PC-3 (cell line): ENCODE results near the gene CTNNA2.

Source experiments
- EZH2 ChIP-seq: fragments of 300-600 bp; sonication (generic); IDR thresholded peaks from one replicate; pipeline ENCODE4 v1.6.1; 2017; ENCODE audit warnings: antibody characterized with exemption, mild to moderate bottlenecking, low read length; ENCODE audit not compliant: unreplicated experiment
- TF ChIP-seq, protein P1 (sequence below): fragments of 300-600 bp; sonication (generic); conservative IDR thresholded peaks from 2 replicates; pipeline ENCODE4 v1.5.1; 2017; ENCODE audit warnings: antibody characterized with exemption, low read depth, mild to moderate bottlenecking, low read length

DNA sequence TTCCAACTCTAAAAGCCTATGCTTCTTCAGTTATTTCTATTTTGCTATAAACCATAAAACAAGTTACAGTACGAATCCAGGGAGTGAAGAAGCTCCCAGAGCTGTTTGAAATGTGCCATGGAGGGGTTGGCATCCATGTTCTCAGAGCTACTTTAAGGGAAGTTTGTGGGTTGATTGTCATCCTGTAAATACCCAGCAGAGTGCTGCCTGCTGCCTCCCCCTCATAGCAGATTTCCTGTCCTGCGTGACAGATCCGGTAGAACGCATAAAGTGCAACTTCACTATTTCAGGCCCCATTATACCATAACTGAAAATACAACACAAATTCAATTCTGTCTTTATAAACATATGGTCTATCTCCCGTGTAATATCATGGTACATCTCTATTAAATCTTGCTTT lies 114.4 kb downstream of the CTNNA2 start:
- TF ChIP-seq, protein P1, sequence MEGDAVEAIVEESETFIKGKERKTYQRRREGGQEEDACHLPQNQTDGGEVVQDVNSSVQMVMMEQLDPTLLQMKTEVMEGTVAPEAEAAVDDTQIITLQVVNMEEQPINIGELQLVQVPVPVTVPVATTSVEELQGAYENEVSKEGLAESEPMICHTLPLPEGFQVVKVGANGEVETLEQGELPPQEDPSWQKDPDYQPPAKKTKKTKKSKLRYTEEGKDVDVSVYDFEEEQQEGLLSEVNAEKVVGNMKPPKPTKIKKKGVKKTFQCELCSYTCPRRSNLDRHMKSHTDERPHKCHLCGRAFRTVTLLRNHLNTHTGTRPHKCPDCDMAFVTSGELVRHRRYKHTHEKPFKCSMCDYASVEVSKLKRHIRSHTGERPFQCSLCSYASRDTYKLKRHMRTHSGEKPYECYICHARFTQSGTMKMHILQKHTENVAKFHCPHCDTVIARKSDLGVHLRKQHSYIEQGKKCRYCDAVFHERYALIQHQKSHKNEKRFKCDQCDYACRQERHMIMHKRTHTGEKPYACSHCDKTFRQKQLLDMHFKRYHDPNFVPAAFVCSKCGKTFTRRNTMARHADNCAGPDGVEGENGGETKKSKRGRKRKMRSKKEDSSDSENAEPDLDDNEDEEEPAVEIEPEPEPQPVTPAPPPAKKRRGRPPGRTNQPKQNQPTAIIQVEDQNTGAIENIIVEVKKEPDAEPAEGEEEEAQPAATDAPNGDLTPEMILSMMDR, result no peak
- TF ChIP-seq EZH2, result no peak
